GM21360 (cell line): ENCODE measurements around the gene TUBB2B.

Source experiments
- ATAC-seq: cut with Tn5 transposase; IDR thresholded peaks from one replicate; pipeline ENCODE4 v1.9.1; 2021; ENCODE audit warnings: mild to moderate bottlenecking, moderate library complexity; ENCODE audit not compliant: unreplicated experiment

TUBB2B gene

GRCh38 chr6:3235486-3235885 lies 8.0 kb upstream of the TUBB2B start:
- no peak for ATAC-seq

GRCh38 chr6:3233904-3234303 lies 6.5 kb upstream of the TUBB2B start:
- ATAC-seq: no peak

- ATAC-seq: no peak
Measured at GRCh38 chr6:3233321-3233720, 5.9 kb upstream of the TUBB2B start.

GRCh38 chr6:3232017-3232945 lies 4.8 kb upstream of the TUBB2B start:
- ATAC-seq: no peak

- ATAC-seq: no peak
Measured at GRCh38 chr6:3231247-3232016, 4.0 kb upstream of the TUBB2B start.

- no peak for ATAC-seq
Measured at GRCh38 chr6:3230900-3231246, 3.4 kb upstream of the TUBB2B start.

GRCh38 chr6:3230256-3230882 lies 2.9 kb upstream of the TUBB2B start:
- no peak for ATAC-seq

- no peak for ATAC-seq
Measured at GRCh38 chr6:3229566-3230178, 2.2 kb upstream of the TUBB2B start.

GRCh38 chr6:3228771-3229565 lies 1.5 kb upstream of the TUBB2B start:
- no peak for ATAC-seq

- ATAC-seq: no peak
Measured at GRCh38 chr6:3228046-3228671, 706 bp upstream of the TUBB2B start.

- ATAC-seq: no peak
Measured at GRCh38 chr6:3226481-3227362, 731 bp downstream of the TUBB2B start.

- ATAC-seq: no peak
Measured at GRCh38 chr6:3226042-3226441, 1.4 kb downstream of the TUBB2B start.

GRCh38 chr6:3222506-3223038 lies 4.9 kb downstream of the TUBB2B start:
- ATAC-seq: no peak

GRCh38 chr6:3221578-3221977 lies 5.9 kb downstream of the TUBB2B start:
- no peak for ATAC-seq

- ATAC-seq: no peak
Measured at GRCh38 chr6:3220366-3220765, 7.1 kb downstream of the TUBB2B start.

- ATAC-seq: no peak
Measured at GRCh38 chr6:3218266-3218665, 9.2 kb downstream of the TUBB2B start.

GRCh38 chr6:3217286-3217685 lies 10.2 kb downstream of the TUBB2B start:
- no peak for ATAC-seq

- ATAC-seq: no peak
Measured at GRCh38 chr6:3214898-3215297, 12.6 kb downstream of the TUBB2B start.

- ATAC-seq: no peak
Measured at GRCh38 chr6:3213334-3213695, 14.1 kb downstream of the TUBB2B start.
